Astrocyte (in vitro differentiated cells and primary cell): ENCODE results near the gene KRT72. TPM values are rescaled to one million over a fixed set of nuclear protein-coding genes. Genes with fewer than 3 reads are reported as not detected.

Experiments used
- DNase-seq: peaks from one replicate; pipeline ENCODE4 v3.0.0-alpha.2; 2010; ENCODE audit warnings: low read depth
- FAIRE-seq: peaks from 2 replicates; lab custom pipeline; 2011; peaks lifted over from hg19 to GRCh38; lab: Jason Lieb, UNC
- H2AFZ ChIP-seq: 2 replicates; pipeline ENCODE4 v1.6.0; 2012; ENCODE audit warnings: low read depth, low read length, inconsistent platforms
- H3K27ac ChIP-seq: 2 replicates; pipeline ENCODE4 v1.5.1; 2011; ENCODE audit warnings: low read depth, low read length, inconsistent platforms
- H3K27me3 ChIP-seq: 2 replicates; pipeline ENCODE4 v1.6.0; 2011; ENCODE audit warnings: low read length, inconsistent platforms; ENCODE audit not compliant: insufficient read depth
- H3K36me3 ChIP-seq: 2 replicates; pipeline ENCODE4 v1.5.1; 2011; ENCODE audit warnings: low read length, inconsistent platforms; ENCODE audit not compliant: insufficient read depth
- H3K4me1 ChIP-seq: 2 replicates; pipeline ENCODE4 v1.5.1; 2011; ENCODE audit warnings: low read length, inconsistent platforms; ENCODE audit not compliant: insufficient read depth
- H3K4me2 ChIP-seq: 2 replicates; pipeline ENCODE4 v1.6.0; 2012; ENCODE audit warnings: low read length, inconsistent platforms
- H3K4me3 ChIP-seq: 2 replicates; pipeline ENCODE4 v1.5.1; 2011; ENCODE audit warnings: low read depth, mild to moderate bottlenecking, low read length, inconsistent platforms; ENCODE audit not compliant: insufficient read depth
- H3K79me2 ChIP-seq: 2 replicates; pipeline ENCODE4 v1.6.0; 2012; ENCODE audit warnings: mild to moderate bottlenecking, low read length, inconsistent platforms; ENCODE audit not compliant: insufficient read depth
- H3K9ac ChIP-seq: 2 replicates; pipeline ENCODE4 v1.6.0; 2012; ENCODE audit warnings: mild to moderate bottlenecking, low read length, inconsistent platforms
- H3K9me3 ChIP-seq: 2 replicates; pipeline ENCODE4 v1.5.1; 2012; ENCODE audit warnings: low read depth, mild to moderate bottlenecking, low read length, inconsistent platforms; ENCODE audit not compliant: insufficient read depth
- H4K20me1 ChIP-seq: 2 replicates; pipeline ENCODE4 v1.6.0; 2012; ENCODE audit warnings: low read length, inconsistent platforms; ENCODE audit not compliant: insufficient read depth
- H3K27ac Mint-ChIP-seq: one replicate; pipeline ENCODE4 v1.8.0; 2021; ENCODE audit warnings: mild to moderate bottlenecking, mixed read lengths; ENCODE audit not compliant: unreplicated experiment
- H3K27me3 Mint-ChIP-seq: one replicate; pipeline ENCODE4 v1.8.0; 2021; ENCODE audit warnings: low read depth, mixed read lengths; ENCODE audit not compliant: unreplicated experiment
- H3K36me3 Mint-ChIP-seq: one replicate; pipeline ENCODE4 v1.8.0; 2021; ENCODE audit warnings: low read depth, mixed read lengths; ENCODE audit not compliant: unreplicated experiment
- H3K4me1 Mint-ChIP-seq: one replicate; pipeline ENCODE4 v1.8.0; 2021; ENCODE audit warnings: low read depth, mixed read lengths; ENCODE audit not compliant: unreplicated experiment
- H3K4me3 Mint-ChIP-seq: one replicate; pipeline ENCODE4 v1.8.0; 2021; ENCODE audit warnings: mild to moderate bottlenecking, moderate library complexity, mixed read lengths; ENCODE audit not compliant: unreplicated experiment
- H3K9me3 Mint-ChIP-seq: one replicate; pipeline ENCODE4 v1.8.0; 2021; ENCODE audit warnings: mild to moderate bottlenecking, mixed read lengths; ENCODE audit not compliant: unreplicated experiment
- EZH2 ChIP-seq: IDR thresholded peaks from 2 replicates; pipeline ENCODE4 v1.6.1; 2012; ENCODE audit warnings: mild to moderate bottlenecking, low read length, inconsistent platforms; ENCODE audit not compliant: insufficient read depth
- total RNA-seq: library from RNA; stranded (reverse); gene quantifications from 2 replicates; pipeline ENCODE4 v1.2.1, GENCODE V29; 2021
- TF ChIP-seq, protein P1 (sequence below): IDR thresholded peaks from 2 replicates; pipeline ENCODE4 v1.5.1; 2011; ENCODE audit warnings: low read depth, mild to moderate bottlenecking, inconsistent platforms, low read length, moderate library complexity; ENCODE audit not compliant: insufficient read depth

Gene KRT72
- total RNA-seq, 1 donor from 2014 or later = not detected

DNA sequence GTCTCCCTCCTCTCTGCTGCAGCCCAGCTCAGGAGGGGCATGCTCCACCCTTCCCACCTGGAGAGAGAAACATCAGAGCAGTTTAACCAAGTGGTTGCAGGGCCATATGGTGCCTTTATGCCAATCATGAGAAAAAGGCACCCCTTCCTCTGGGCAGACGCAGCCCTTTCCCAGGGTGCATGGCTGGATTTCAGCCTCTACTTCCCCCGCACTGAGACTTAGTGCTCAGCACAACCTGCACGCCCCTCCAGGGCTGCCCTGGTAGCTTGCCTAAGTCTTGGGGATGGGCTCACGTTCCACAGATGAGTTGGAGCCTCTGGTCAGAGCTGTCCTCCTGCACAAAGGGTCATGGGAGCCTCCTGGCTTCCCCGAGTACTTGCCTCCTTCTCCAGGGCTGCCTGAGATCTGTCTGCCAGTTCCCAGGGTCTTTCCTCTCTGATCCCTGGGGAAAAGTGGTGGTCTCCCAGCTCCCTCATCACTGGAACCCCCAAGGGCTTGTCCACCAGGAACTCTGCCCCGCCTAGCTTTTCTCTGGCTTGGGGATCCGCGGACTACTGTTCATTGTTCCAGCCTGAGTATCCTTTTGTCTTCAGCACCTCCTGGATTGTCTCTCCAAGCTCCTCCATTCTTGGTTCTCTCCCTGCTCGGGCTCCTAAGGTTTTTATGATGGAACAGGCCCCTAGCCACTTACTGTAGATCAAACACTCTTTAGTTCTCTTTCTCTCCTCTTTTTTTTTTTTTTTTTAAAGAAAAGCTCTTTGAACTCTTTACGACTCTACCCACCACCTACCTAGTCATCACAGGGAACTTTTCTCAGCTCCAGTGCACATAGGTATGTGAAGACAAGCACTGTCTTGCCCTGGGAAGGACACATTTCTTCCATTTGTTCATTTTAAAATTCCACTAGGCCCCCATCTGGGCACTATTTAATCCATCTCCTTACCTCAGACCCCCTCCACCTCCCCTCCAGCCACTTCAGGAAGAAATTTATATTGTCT is 21.5 kb downstream of the KRT72 start:
- Histone ChIP-seq H3K79me2 (no peaks in the 10 kb centered on the region), H3K27me3 (peaks cover 4% of the 10 kb centered on the region), H4K20me1 (no peaks in the 10 kb centered on the region), H2AFZ (no peak overlapping the region), H3K4me1 (no peaks in the 10 kb centered on the region), H3K4me3 (no peak overlapping the region), H3K4me2 (no peak overlapping the region), H3K36me3 (no peaks in the 10 kb centered on the region), H3K27ac (no peak overlapping the region), H3K9me3 (no peaks in the 10 kb centered on the region), H3K9ac (no peak overlapping the region)
- H3K9me3 Mint-ChIP-seq = no peaks in the 10 kb centered on the region
- H3K27ac Mint-ChIP-seq = no peak overlapping the region
- no peak overlapping the region for H3K4me3 Mint-ChIP-seq
- no peaks in the 10 kb centered on the region for H3K36me3 Mint-ChIP-seq
- peaks cover 51% of the 10 kb centered on the region for H3K27me3 Mint-ChIP-seq
- no peak for TF ChIP-seq EZH2
- TF ChIP-seq, protein P1, sequence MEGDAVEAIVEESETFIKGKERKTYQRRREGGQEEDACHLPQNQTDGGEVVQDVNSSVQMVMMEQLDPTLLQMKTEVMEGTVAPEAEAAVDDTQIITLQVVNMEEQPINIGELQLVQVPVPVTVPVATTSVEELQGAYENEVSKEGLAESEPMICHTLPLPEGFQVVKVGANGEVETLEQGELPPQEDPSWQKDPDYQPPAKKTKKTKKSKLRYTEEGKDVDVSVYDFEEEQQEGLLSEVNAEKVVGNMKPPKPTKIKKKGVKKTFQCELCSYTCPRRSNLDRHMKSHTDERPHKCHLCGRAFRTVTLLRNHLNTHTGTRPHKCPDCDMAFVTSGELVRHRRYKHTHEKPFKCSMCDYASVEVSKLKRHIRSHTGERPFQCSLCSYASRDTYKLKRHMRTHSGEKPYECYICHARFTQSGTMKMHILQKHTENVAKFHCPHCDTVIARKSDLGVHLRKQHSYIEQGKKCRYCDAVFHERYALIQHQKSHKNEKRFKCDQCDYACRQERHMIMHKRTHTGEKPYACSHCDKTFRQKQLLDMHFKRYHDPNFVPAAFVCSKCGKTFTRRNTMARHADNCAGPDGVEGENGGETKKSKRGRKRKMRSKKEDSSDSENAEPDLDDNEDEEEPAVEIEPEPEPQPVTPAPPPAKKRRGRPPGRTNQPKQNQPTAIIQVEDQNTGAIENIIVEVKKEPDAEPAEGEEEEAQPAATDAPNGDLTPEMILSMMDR = no peak
- no peak for FAIRE-seq
- peaks cover 21% of the 10 kb centered on the region for H3K4me1 Mint-ChIP-seq
- no peak for DNase-seq

DNA sequence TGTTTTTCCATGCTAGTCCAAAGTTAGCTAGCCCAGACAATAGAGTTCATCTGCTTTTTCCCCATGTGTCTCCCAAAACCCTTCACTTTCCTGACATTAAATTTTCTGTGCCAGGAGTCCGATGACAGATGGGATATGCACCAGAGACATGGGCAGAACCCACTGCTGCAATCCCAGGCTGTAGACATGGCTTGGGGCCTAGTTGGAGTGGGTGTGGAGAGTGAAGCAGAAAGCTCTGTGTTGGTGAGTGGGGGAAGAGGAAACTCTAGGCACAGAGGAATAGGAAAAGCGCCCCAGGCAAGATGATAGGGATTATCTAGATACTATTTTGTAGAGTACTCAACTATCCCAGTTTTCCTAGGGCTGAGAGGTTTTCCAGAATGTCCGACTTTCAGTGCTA is 22.8 kb downstream of the KRT72 start:
- FAIRE-seq (no peak), DNase-seq (no peak)
- no peak overlapping the region for H3K27ac Mint-ChIP-seq
- no peaks in the 10 kb centered on the region for H4K20me1 ChIP-seq
- H3K4me1 Mint-ChIP-seq = peaks cover 21% of the 10 kb centered on the region
- H3K27ac ChIP-seq = no peak overlapping the region
- H3K4me1 ChIP-seq = no peaks in the 10 kb centered on the region
- H3K4me3 Mint-ChIP-seq = no peak overlapping the region
- H3K36me3 Mint-ChIP-seq = no peaks in the 10 kb centered on the region
- peaks cover 8% of the 10 kb centered on the region for H3K27me3 ChIP-seq
- peaks cover 53% of the 10 kb centered on the region for H3K27me3 Mint-ChIP-seq
- H3K4me3 ChIP-seq = no peak overlapping the region
- no peaks in the 10 kb centered on the region for H3K9me3 ChIP-seq
- H3K9me3 Mint-ChIP-seq = no peaks in the 10 kb centered on the region
- no peak for TF ChIP-seq EZH2
- H3K36me3 ChIP-seq = no peaks in the 10 kb centered on the region
- H3K4me2 ChIP-seq = no peak overlapping the region
- H3K9ac ChIP-seq = no peak overlapping the region
- no peak overlapping the region for H2AFZ ChIP-seq
- H3K79me2 ChIP-seq = no peaks in the 10 kb centered on the region

DNA sequence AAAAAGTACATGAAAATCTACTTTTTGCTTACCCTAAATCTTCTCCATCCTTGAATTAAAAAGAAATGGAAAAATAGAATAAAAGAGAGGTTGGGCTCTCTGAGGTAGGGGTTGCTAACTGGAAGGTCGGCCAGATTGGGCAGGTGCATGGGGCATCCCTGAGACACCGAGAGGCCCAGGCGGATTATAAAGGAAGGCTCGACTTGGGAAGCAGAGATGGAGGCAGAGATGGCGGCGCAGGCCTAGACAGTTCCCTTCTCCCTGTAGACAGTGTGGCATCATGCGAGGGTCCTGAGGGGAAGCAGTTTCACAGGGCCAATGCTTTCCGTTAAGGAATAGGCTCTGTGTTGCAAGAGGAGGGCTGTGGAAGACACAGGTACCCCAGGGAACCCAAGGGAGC is 23.9 kb downstream of the KRT72 start:
- Histone ChIP-seq H3K79me2 (no peaks in the 10 kb centered on the region), H3K4me2 (no peak overlapping the region), H3K27me3 (peaks cover 10% of the 10 kb centered on the region), H4K20me1 (no peaks in the 10 kb centered on the region), H2AFZ (no peak overlapping the region), H3K36me3 (no peaks in the 10 kb centered on the region), H3K27ac (no peak overlapping the region), H3K9ac (no peak overlapping the region), H3K4me1 (no peaks in the 10 kb centered on the region), H3K9me3 (no peaks in the 10 kb centered on the region), H3K4me3 (no peak overlapping the region)
- Mint-ChIP-seq H3K4me1 (peaks cover 13% of the 10 kb centered on the region), H3K27me3 (peaks cover 65% of the 10 kb centered on the region), H3K36me3 (no peaks in the 10 kb centered on the region), H3K4me3 (no peak overlapping the region), H3K9me3 (no peaks in the 10 kb centered on the region), H3K27ac (no peak overlapping the region)
- FAIRE-seq = no peak
- TF ChIP-seq, protein P1 = no peak
- no peak for TF ChIP-seq EZH2
- DNase-seq = no peak
